ENCODE results near the gene NAV1.

- TF ChIP-seq EP300 (IDR thresholded peaks at IDR 0.05) (no peak), CTCF (IDR thresholded peaks at IDR 0.05) (no peak), POLR2A (IDR thresholded peaks at IDR 0.05) (no peak)
Measured at GRCh38 chr1:201504799-201505502, 34.0 kb upstream of the NAV1 start.
